ENCODE data around the gene CSGALNACT2. TPM values are rescaled to one million over a fixed set of nuclear protein-coding genes. Genes with fewer than 3 reads are reported as not detected.

Gene CSGALNACT2
- total and polyA plus RNA-seq, 4 donors, result 4.1 to 11.0 (median 6.1) TPM

- peak; percentile 27 for DNase-seq (ENCODE audit: low spot score)
- Histone ChIP-seq H3K9me3 (ENCODE audit: control insufficient read depth in 4 of 4, low read length in 3 of 4) (no peaks in the 10 kb centered on the region), H3K27ac (ENCODE audit: low read depth in 1 of 2, low read length in 2 of 2) (no peak overlapping the region), H3K27me3 (ENCODE audit: control insufficient read depth in 4 of 4, insufficient read depth in 4 of 4, low read length in 3 of 4) (no peaks in the 10 kb centered on the region), H3K36me3 (ENCODE audit: control insufficient read depth in 4 of 4, insufficient read depth in 3 of 4, low read depth in 1 of 4, low read length in 3 of 4) (peaks cover 0 to 2% (median 0%) of the 10 kb centered on the region in 4 donors), H3K4me3 (ENCODE audit: low read depth in 1 of 3, low read length in 3 of 3) (no peak overlapping the region), H3K4me1 (ENCODE audit: control insufficient read depth in 4 of 4, insufficient read depth in 4 of 4, low read length in 3 of 4) (no peaks in the 10 kb centered on the region), H3K9ac (ENCODE audit: low read depth in 1 of 2, low read length in 2 of 2) (no peak overlapping the region)
- TF ChIP-seq GABPA (IDR thresholded peaks at IDR 0.05 in 1 of 2, conservative IDR thresholded peaks at IDR 0.05 in 1 of 2) (no peak), FOXA1 (IDR thresholded peaks at IDR 0.05) (no peak), RAD21 (IDR thresholded peaks at IDR 0.05) (no peak), FOXA2 (IDR thresholded peaks at IDR 0.05) (no peak), MAX (IDR thresholded peaks at IDR 0.05) (no peak), HNF4G (IDR thresholded peaks at IDR 0.05) (no peak), EGR1 (IDR thresholded peaks at IDR 0.05; ENCODE audit: low read depth in 2 of 2) (no peak), NR2F2 (IDR thresholded peaks at IDR 0.05) (no peak)
- TF ChIP-seq, protein P1, sequence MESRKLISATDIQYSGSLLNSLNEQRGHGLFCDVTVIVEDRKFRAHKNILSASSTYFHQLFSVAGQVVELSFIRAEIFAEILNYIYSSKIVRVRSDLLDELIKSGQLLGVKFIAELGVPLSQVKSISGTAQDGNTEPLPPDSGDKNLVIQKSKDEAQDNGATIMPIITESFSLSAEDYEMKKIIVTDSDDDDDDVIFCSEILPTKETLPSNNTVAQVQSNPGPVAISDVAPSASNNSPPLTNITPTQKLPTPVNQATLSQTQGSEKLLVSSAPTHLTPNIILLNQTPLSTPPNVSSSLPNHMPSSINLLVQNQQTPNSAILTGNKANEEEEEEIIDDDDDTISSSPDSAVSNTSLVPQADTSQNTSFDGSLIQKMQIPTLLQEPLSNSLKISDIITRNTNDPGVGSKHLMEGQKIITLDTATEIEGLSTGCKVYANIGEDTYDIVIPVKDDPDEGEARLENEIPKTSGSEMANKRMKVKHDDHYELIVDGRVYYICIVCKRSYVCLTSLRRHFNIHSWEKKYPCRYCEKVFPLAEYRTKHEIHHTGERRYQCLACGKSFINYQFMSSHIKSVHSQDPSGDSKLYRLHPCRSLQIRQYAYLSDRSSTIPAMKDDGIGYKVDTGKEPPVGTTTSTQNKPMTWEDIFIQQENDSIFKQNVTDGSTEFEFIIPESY (IDR thresholded peaks at IDR 0.05), result no peak
- WGBS, result 70% methylated on average over 7 of the region's 7 CpGs
Measured at GRCh38 chr10:43126759-43127424, 11.4 kb upstream of the CSGALNACT2 start.

GRCh38 chr10:43127442-43127841 lies 10.8 kb upstream of the CSGALNACT2 start:
- Histone ChIP-seq H3K4me3 (ENCODE audit: low read depth in 1 of 3, low read length in 3 of 3) (no peak overlapping the region), H3K9me3 (ENCODE audit: control insufficient read depth in 4 of 4, low read length in 3 of 4) (no peaks in the 10 kb centered on the region), H3K9ac (ENCODE audit: low read depth in 1 of 2, low read length in 2 of 2) (no peak overlapping the region), H3K27ac (ENCODE audit: low read depth in 1 of 2, low read length in 2 of 2) (no peak overlapping the region), H3K27me3 (ENCODE audit: control insufficient read depth in 4 of 4, insufficient read depth in 4 of 4, low read length in 3 of 4) (no peaks in the 10 kb centered on the region), H3K4me1 (ENCODE audit: control insufficient read depth in 4 of 4, insufficient read depth in 4 of 4, low read length in 3 of 4) (no peaks in the 10 kb centered on the region), H3K36me3 (ENCODE audit: control insufficient read depth in 4 of 4, insufficient read depth in 3 of 4, low read depth in 1 of 4, low read length in 3 of 4) (peaks cover 0 to 2% (median 0%) of the 10 kb centered on the region in 4 donors)
- 78% methylated on average over 9 of the region's 9 CpGs for WGBS
- no peak for TF ChIP-seq EGR1 (IDR thresholded peaks at IDR 0.05; ENCODE audit: low read depth in 2 of 2)
- no peak for DNase-seq (ENCODE audit: low spot score)

DNA sequence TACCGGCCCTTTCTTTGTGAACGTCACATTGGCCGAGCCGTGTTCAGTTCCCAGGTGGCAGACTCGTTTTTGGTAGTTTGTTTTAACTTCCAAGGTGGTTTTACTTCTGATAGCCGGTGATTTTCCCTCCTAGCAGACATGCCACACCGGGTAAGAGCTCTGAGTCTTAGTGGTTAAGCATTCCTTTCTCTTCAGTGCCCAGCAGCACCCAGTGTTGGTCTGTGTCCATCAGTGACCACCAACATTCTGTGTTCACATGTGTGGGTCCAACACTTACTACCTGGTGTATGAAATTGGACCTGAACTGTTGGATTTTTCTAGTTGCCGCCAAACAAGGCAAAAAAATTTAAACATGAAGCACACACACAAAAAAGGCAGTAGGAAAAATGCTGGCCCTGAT lies 9.9 kb upstream of the CSGALNACT2 start:
- 72% methylated on average over 8 of the region's 8 CpGs for WGBS
- no peak for TF ChIP-seq TAF1 (conservative IDR thresholded peaks at IDR 0.05)
- TF ChIP-seq, protein P2, sequence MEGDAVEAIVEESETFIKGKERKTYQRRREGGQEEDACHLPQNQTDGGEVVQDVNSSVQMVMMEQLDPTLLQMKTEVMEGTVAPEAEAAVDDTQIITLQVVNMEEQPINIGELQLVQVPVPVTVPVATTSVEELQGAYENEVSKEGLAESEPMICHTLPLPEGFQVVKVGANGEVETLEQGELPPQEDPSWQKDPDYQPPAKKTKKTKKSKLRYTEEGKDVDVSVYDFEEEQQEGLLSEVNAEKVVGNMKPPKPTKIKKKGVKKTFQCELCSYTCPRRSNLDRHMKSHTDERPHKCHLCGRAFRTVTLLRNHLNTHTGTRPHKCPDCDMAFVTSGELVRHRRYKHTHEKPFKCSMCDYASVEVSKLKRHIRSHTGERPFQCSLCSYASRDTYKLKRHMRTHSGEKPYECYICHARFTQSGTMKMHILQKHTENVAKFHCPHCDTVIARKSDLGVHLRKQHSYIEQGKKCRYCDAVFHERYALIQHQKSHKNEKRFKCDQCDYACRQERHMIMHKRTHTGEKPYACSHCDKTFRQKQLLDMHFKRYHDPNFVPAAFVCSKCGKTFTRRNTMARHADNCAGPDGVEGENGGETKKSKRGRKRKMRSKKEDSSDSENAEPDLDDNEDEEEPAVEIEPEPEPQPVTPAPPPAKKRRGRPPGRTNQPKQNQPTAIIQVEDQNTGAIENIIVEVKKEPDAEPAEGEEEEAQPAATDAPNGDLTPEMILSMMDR (IDR thresholded peaks at IDR 0.05; ENCODE audit: low read depth, low read length, missing input control), result no peak
- TF ChIP-seq HNF4A (conservative IDR thresholded peaks at IDR 0.05), result no peak
- TF ChIP-seq MAX (IDR thresholded peaks at IDR 0.05), result no peak
- TF ChIP-seq RXRA (IDR thresholded peaks at IDR 0.05), result no peak
- no peak for TF ChIP-seq FOXA2 (IDR thresholded peaks at IDR 0.05)
- no peak for TF ChIP-seq RAD21 (IDR thresholded peaks at IDR 0.05)
- no peak for TF ChIP-seq GABPA (IDR thresholded peaks at IDR 0.05 in 1 of 2, conservative IDR thresholded peaks at IDR 0.05 in 1 of 2)
- TF ChIP-seq, protein P3, sequence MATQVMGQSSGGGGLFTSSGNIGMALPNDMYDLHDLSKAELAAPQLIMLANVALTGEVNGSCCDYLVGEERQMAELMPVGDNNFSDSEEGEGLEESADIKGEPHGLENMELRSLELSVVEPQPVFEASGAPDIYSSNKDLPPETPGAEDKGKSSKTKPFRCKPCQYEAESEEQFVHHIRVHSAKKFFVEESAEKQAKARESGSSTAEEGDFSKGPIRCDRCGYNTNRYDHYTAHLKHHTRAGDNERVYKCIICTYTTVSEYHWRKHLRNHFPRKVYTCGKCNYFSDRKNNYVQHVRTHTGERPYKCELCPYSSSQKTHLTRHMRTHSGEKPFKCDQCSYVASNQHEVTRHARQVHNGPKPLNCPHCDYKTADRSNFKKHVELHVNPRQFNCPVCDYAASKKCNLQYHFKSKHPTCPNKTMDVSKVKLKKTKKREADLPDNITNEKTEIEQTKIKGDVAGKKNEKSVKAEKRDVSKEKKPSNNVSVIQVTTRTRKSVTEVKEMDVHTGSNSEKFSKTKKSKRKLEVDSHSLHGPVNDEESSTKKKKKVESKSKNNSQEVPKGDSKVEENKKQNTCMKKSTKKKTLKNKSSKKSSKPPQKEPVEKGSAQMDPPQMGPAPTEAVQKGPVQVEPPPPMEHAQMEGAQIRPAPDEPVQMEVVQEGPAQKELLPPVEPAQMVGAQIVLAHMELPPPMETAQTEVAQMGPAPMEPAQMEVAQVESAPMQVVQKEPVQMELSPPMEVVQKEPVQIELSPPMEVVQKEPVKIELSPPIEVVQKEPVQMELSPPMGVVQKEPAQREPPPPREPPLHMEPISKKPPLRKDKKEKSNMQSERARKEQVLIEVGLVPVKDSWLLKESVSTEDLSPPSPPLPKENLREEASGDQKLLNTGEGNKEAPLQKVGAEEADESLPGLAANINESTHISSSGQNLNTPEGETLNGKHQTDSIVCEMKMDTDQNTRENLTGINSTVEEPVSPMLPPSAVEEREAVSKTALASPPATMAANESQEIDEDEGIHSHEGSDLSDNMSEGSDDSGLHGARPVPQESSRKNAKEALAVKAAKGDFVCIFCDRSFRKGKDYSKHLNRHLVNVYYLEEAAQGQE (IDR thresholded peaks at IDR 0.05), result no peak
- no peak for TF ChIP-seq YY1 (IDR thresholded peaks at IDR 0.05)
- no peak for TF ChIP-seq HNF4G (IDR thresholded peaks at IDR 0.05)
- TF ChIP-seq EGR1 (IDR thresholded peaks at IDR 0.05; ENCODE audit: low read depth in 2 of 2), result no peak
- TF ChIP-seq, protein P1 (IDR thresholded peaks at IDR 0.05), result no peak
- TF ChIP-seq ATF3 (IDR thresholded peaks at IDR 0.05), result no peak

More for the DNA sequence above, 9.9 kb upstream of the CSGALNACT2 start:
- Histone ChIP-seq H3K4me1 (ENCODE audit: control insufficient read depth in 4 of 4, insufficient read depth in 4 of 4, low read length in 3 of 4) (no peaks in the 10 kb centered on the region), H3K36me3 (ENCODE audit: control insufficient read depth in 4 of 4, insufficient read depth in 3 of 4, low read depth in 1 of 4, low read length in 3 of 4) (peaks cover 0 to 2% (median 0%) of the 10 kb centered on the region in 4 donors), H3K27ac (ENCODE audit: low read depth in 1 of 2, low read length in 2 of 2) (no peak overlapping the region), H3K4me3 (ENCODE audit: low read depth in 1 of 3, low read length in 3 of 3) (no peak overlapping the region), H3K9ac (ENCODE audit: low read depth in 1 of 2, low read length in 2 of 2) (no peak overlapping the region), H3K9me3 (ENCODE audit: control insufficient read depth in 4 of 4, low read length in 3 of 4) (no peaks in the 10 kb centered on the region), H3K27me3 (ENCODE audit: control insufficient read depth in 4 of 4, insufficient read depth in 4 of 4, low read length in 3 of 4) (no peaks in the 10 kb centered on the region)
- no peak for DNase-seq (ENCODE audit: low spot score)
